GM21526 (cell line): ENCODE measurements around the gene ENPP1.

ENCODE experiments used
- ATAC-seq: cut with Tn5 transposase; IDR thresholded peaks from one replicate; pipeline ENCODE4 v1.9.1; 2021; ENCODE audit warnings: moderate library complexity; ENCODE audit not compliant: unreplicated experiment, low FRiP score

Gene ENPP1

DNA sequence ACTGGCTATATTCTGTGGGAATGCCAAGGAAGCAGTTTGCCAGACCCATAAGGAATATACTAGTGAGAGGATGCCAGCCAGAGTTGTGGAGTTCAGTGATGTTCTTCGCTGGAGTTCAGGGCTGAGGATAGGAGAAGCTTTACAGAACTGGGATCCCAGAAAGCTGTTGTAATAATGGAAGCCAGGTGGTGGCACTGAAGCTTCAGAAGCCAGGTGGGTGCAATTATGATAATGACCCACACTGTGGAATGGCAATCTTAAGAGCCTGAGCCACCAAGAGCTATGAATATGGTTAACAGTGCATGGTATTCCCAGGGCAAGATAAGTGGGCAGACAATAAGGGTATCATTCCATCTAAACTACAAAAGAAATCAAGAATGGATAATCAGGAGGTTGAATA lies 25.1 kb upstream of the ENPP1 start:
- no peak for ATAC-seq

DNA sequence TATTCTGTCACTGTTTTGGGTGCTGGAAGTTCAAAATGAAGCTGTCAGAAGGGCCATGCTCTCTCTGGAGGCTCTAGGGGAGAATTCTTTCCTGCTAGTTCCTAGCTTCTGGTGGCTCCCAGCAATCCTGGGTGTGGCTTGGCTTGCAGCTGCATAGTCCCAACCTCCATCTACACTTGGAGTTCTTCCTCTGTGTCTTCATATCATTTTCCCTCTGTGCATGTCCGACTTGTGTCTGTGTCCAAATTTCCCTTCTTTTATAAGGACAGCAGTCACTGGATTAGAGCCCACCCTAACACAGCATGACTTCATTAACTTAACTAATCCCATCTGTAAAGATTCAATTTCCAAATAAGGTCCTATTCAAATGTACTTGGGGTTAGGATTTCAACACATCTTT lies 23.3 kb upstream of the ENPP1 start:
- no peak for ATAC-seq

DNA sequence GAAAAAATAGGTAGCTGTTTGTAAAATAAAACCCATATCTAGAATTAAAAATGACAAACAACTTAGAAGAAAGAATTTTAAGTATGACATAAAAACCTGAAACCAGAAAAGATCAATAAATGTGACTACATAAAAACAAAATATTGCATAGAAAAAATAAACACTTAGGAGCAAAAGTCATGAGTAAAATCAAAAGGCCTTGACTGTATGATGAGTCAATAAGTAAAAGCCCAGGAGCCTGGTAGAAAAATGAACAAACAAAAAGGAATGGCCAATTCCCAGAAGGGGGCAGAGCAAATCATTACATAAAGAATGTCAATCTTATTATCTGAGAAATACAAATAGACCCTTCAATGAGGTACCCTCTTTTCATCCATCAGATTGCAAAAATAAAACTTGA lies 20.7 kb upstream of the ENPP1 start:
- ATAC-seq, result no peak

GRCh38 chr6:131787766-131788712 lies 19.8 kb upstream of the ENPP1 start:
- no peak for ATAC-seq

DNA sequence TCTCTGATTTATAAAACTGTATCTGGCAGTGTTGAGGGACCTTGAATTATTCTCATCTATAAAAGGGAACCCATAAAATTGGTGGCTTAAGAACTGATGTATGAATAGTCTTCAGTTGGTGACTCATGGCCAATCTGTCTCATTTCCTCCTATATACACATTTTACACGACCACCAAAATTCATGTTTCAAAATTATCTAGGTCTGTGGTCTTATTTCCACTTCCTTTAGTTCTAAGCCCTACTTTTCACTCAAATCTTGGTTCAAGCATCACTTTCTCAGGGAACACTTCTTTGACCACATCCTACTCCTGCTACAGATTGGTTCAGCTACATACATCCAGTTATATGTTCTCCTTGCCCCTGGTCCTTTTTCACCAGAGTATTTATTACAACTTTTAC lies 18.6 kb upstream of the ENPP1 start:
- ATAC-seq, result no peak

DNA sequence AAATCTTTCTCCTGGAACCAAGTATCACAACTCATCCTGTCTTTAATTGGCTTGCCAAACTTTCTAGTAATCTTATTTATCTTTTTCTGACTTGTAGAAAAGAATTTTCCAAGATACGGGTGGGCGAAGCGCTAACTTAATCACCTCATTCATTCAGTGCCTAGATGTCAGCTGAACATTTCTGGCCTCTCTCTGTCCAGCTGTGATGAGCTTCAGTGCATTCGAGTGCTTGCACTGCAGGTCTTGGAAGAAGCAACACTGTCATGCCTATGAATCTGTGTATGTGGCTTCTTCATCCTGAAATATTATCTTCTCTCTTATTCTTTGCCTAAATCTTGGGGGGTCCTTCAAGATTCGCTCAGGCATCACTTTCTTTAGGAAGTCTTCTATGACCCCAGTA lies 16.3 kb upstream of the ENPP1 start:
- no peak for ATAC-seq

GRCh38 chr6:131792091-131792496 lies 15.7 kb upstream of the ENPP1 start:
- no peak for ATAC-seq

- no peak for ATAC-seq
These were observed 12.5 kb upstream of the ENPP1 start for GRCh38 chr6:131795366-131795765.

DNA sequence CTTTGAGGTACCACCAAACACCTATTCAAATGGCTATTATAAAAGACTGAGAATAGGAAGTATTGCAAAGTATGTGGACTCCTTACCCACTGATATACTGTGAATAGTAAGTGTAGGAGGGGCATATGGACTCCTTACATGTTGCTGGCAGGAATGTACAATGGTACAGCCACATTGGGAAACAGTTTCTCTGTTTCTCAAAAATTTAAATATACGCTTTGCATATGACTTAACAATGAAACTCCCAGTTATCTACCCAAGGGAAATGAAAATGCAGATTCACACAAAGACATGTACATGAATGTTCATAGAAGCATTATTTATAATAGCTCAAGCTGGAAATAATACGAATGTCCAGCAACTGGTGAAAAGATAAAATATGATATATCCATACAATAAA lies 5.5 kb upstream of the ENPP1 start:
- ATAC-seq, result no peak

GRCh38 chr6:131803007-131803769 lies 4.6 kb upstream of the ENPP1 start:
- no peak for ATAC-seq

- ATAC-seq, result no peak
These were observed 3.7 kb upstream of the ENPP1 start for GRCh38 chr6:131804131-131804530.

DNA sequence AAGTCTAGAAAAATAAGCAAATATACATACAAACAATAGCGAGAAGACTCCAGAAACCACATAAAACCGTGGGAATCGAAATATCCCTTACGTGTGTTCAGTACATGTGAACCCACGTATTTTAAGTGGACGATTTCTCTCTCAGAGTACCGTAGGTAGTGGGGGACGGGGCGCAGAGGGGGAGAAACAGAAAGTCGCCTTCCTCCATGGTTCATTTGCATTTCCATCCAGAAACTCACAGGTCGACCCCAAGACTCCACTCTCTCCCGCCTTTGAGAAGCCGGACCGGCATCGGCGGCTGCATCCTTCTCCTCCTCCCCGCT lies 538 bp upstream of the ENPP1 start:
- ATAC-seq, result no peak

DNA sequence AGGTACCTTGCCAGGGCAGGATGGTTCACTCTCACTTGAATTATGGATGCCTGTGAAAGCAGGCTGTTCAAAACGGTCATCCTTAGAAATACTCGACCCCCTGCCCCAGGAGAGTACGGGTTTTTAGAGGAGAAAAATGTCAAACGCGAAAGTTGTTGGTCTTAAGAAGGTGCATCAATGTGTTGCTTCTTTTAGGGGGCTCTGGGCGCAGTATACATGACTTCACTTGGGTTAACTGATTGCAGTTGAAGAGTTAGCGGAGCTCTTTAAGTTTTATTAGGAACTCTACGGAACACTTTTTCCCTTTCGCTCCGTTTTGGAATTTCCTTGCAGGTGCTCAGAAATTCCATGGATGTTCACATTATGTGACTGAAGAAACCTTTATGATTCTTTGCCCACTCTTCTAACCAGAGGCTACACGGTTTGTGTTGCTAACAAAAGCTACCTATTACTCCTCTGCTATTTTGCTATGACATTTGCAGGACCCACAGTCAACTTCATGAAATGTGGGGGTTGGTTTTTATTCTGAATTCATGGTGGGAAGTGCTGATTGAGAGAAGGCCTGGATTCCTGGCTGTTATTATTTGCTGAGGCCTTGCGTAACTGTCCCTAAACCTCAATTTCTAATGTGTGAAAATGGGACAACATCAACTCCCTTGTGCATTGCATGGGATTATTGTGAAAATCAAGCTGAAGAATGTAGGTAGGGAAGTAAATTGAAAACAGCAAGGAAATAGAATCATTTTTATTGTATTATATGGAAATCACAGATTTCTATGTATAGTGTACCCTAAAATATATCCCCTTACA lies 845 bp downstream of the ENPP1 start:
- no peak for ATAC-seq

DNA sequence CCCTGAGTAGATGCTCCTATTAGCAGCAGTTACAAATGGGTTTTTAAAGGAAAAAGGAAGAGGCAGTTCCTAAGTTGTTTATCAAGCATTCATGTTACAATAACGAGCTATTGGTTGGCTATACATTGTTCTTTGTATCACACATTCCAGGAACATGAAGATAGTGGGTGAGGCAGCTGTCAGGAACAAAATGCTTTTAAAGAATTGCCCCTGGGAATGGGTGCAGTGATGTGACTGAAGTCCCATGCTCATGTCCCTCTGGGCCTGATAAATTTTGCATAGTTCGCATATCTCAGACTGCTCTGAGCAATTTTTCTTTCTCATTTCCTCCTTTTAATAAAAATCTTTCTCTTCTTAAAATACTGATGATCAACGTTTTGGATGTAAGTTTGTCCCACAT lies 3.7 kb downstream of the ENPP1 start:
- ATAC-seq, result no peak

- no peak for ATAC-seq
These were observed 6.2 kb downstream of the ENPP1 start for GRCh38 chr6:131813991-131814390.

GRCh38 chr6:131816869-131817268 lies 9.0 kb downstream of the ENPP1 start:
- no peak for ATAC-seq

GRCh38 chr6:131819572-131820124 lies 11.8 kb downstream of the ENPP1 start:
- no peak for ATAC-seq

DNA sequence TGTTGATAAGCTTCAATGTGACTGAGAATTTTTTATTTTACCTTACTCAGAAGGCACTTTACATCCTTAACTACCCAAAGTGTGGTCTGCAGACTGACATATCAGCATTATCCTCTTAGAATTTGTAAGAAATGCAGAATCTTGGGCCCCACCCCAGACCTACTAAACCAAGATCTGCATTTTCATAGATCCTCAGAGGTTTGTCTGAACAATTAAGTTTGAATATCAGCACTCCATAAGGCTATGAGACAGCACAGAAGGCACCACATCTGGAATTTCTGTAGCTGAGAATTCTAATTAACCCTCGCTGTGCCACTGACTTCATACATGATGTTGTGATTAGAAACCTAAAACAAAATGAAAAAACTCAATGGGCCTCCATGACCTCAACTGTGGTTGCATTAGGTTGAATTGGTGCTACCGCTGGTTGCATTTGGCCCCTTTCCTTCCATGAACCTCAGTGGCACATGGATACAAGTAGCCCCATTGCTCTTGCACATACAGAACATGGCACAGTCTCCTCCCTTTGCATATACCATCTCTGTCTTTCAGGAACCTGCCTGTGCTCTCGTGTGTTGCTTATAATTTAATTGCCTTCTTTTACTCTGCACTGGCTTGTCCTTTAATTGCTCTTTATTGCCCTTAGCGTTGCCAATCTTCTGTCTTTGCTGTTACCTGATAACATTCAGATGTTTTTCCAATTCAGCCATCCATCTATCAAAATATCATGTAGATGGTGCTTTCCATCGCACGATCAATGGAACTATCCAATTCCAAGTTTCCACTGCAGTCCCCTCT lies 13.4 kb downstream of the ENPP1 start:
- ATAC-seq, result no peak

DNA sequence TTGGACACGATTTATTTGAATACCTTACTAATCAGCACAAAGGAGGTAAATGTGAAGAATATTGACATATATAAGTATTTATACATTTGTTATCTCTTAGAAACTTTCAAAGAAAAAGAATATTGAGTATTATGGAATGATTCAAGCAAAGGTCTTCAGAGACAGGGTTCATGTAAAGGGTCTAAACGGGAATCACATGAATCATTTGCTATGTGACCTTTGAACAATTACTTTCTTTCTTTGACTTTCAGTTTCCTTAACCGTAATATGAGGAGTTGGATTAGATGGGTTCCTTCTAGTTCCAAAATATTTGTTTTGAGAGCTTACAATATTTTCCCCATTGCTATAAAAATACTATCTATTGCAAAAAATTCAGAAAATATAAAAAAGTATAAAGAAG lies 14.3 kb downstream of the ENPP1 start:
- ATAC-seq, result no peak

GRCh38 chr6:131823276-131823902 lies 15.6 kb downstream of the ENPP1 start:
- ATAC-seq, result no peak
